Activated naive CD8-positive, alpha-beta T cell treated with anti-CD3 and anti-CD28 coated beads, Interleukin-2, amount 10 ng/mL, durations not matched to agents 7 days and 5 days (primary cell): ENCODE data around the gene KANK2. TPM values are rescaled to one million over a fixed set of nuclear protein-coding genes. Genes with fewer than 3 reads are reported as not detected.

Experiments used
- ATAC-seq: fragments of 150-1000 bp; cut with Tn5 transposase; one replicate; pipeline ENCODE4 v1.10.0; 2021; ENCODE audit warnings: low read depth, moderate library complexity
- POLR2A ChIA-PET: fragments of 350-600 bp; sonication (Branson Sonifier 250); formaldehyde crosslinking; loops from one replicate; lab custom pipeline; 2021; ENCODE audit warnings: antibody characterized with exemption; lab: Charles Lee
- DNase-seq: peaks from one replicate; pipeline ENCODE4 v3.0.0; 2021
- H3K27ac Mint-ChIP-seq: one replicate; pipeline ENCODE4 v1.8.0; 2022; ENCODE audit warnings: mild to moderate bottlenecking, mixed read lengths
- H3K27me3 Mint-ChIP-seq: one replicate; pipeline ENCODE4 v1.8.0; 2022; ENCODE audit warnings: mild to moderate bottlenecking, moderate library complexity, mixed read lengths
- H3K36me3 Mint-ChIP-seq: one replicate; pipeline ENCODE4 v1.8.0; 2021; ENCODE audit warnings: mild to moderate bottlenecking, mixed read lengths
- H3K4me1 Mint-ChIP-seq: one replicate; pipeline ENCODE4 v1.8.0; 2021; ENCODE audit warnings: mixed read lengths
- H3K4me3 Mint-ChIP-seq: one replicate; pipeline ENCODE4 v1.8.0; 2022; ENCODE audit warnings: mild to moderate bottlenecking, moderate library complexity, mixed read lengths
- H3K9me3 Mint-ChIP-seq: one replicate; pipeline ENCODE4 v1.8.0; 2021; ENCODE audit warnings: mixed read lengths
- total RNA-seq, 2 experiments: library from RNA; stranded (reverse); gene quantifications; one replicate each; pipeline ENCODE4 v1.2.3, GENCODE V29; 2021

KANK2 gene
- total RNA-seq, 2 experiments from 2014 or later: 5.3 to 7.9 TPM

DNA sequence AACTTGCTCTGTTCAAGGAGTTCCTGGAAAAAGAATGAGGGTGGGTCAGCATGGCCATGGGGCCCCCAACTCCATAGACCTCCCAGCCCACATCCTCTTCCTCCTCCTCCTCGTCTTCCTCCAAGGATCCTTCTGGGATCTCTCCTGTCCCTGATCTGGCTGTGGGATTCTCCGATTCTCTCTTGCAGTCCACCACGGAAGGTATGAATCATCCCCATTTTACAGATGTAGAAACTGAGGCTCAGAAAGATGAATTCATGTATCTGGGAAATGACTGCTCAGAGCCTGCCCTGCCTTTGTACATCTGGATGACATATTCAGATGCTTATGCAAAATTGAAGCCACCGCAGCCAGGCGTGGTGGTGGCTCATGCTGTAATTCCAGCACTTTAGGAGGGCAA lies 2.2 kb upstream of the KANK2 start:
- DNase-seq (no peak), ATAC-seq (no peak)
- Mint-ChIP-seq H3K27ac (no peak overlapping the region), H3K4me1 (peaks cover 5% of the 10 kb centered on the region), H3K9me3 (no peaks in the 10 kb centered on the region), H3K4me3 (no peak overlapping the region), H3K27me3 (peaks cover 18% of the 10 kb centered on the region), H3K36me3 (no peaks in the 10 kb centered on the region)
- POLR2A ChIA-PET: no interaction called here

DNA sequence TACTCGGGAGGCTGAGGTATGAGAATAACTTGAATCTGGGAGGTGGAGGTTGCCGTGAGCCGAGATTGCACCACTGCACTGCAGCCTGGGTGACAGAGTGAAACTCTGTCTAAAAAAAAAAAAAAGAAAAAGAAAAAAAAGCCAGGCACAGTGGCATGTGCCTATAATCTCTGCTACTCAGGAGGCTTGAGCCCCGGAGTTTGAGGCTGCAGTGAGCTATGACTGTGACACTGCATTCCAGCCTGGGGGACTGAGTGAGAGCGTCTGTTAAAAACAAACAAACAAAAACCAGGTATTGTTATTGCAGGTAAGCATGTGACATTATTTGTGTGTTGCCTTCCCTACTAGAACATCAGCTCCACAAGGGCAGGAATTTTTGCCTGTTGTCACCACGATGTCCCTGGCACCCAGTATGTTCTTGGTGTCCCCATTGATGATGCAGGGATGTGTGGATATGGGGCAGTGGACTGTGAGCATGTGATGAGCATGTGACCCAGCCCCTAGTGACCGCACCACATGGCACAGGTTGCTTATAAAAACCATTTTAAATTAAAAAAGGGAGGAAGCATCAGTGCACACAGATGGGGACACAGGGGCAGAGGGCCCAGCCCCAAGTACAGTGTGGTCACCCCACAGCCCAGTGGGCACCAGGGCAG lies 1.6 kb upstream of the KANK2 start:
- no peaks in the 10 kb centered on the region for H3K36me3 Mint-ChIP-seq
- DNase-seq: no peak
- H3K4me3 Mint-ChIP-seq: peak overlapping the region; percentile 39
- peaks cover 5% of the 10 kb centered on the region for H3K4me1 Mint-ChIP-seq
- no peak for ATAC-seq
- no peak overlapping the region for H3K27ac Mint-ChIP-seq
- H3K9me3 Mint-ChIP-seq: no peaks in the 10 kb centered on the region
- H3K27me3 Mint-ChIP-seq: peaks cover 15% of the 10 kb centered on the region
- POLR2A ChIA-PET: interaction anchor here (0.7 kb wide), 1 partner anchor 84 kb away, joined by 5 read pairs; no protein-coding TSS in a partner anchor

- Mint-ChIP-seq H3K36me3 (no peaks in the 10 kb centered on the region), H3K9me3 (no peaks in the 10 kb centered on the region), H3K4me3 (peak overlapping the region; percentile 72), H3K27ac (no peak overlapping the region), H3K4me1 (peaks cover 5% of the 10 kb centered on the region), H3K27me3 (peaks cover 15% of the 10 kb centered on the region)
- POLR2A ChIA-PET: interaction anchor here (0.7 to 1.0 kb wide), 2 partner anchors 81 to 85 kb away, joined by 3 to 5 read pairs; no protein-coding TSS in a partner anchor
- ATAC-seq (no peak), DNase-seq (no peak)
Observed at GRCh38 chr19:11198175-11198534, 810 bp upstream of the KANK2 start.

DNA sequence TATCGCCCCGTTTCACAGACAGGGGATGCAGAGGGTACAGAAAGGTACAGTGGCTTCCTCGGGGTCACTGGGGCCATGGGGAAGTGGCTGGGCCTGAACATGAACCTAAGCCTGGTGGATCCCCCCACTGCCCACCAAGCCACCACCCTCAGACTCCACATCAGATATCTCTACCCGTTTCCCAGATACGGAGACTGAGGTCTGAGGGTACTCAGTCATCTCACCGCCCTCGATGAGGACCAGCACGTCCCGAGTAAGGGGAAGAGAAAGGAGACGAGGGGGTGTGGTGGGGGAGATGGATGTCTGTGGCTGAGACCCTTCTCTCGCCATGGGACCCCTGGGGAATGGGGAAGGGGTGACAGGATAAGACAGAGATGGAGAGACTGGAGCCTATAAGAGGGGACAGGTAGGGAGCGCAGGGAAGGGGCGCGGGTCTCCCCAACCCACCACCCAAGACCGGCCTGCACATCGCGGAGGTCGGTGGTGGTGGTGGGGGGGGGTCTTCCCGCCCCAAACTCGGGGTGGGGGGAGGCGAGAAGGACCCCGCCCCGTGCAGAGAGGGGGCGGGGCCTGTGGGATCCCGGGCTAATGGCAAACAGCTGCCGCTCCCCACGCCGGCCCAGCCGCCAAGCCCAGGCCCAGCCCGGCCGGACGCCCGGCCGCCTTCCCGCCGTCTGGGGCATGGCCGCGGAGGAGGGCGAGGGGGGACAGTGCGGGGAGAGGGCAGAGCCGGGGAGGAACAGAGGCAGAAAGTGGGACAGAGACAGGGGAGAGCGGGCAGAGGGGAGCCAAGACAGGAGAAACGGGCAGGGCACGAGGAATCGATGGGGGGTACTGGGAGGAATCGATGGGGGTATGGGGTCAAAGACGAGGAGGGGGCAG lies 698 bp downstream of the KANK2 start:
- ATAC-seq (no peak), DNase-seq (peak; percentile 53)
- POLR2A ChIA-PET: interaction anchor here (0.6 to 1.0 kb wide), 2 partner anchors 53 to 255 kb away, joined by 3 to 4 read pairs; no protein-coding TSS in a partner anchor
- Mint-ChIP-seq H3K9me3 (no peaks in the 10 kb centered on the region), H3K36me3 (no peaks in the 10 kb centered on the region), H3K4me3 (peak overlapping the region; percentile 85), H3K27ac (peak overlapping the region; percentile 54), H3K27me3 (peaks cover 11% of the 10 kb centered on the region), H3K4me1 (peaks cover 5% of the 10 kb centered on the region)

DNA sequence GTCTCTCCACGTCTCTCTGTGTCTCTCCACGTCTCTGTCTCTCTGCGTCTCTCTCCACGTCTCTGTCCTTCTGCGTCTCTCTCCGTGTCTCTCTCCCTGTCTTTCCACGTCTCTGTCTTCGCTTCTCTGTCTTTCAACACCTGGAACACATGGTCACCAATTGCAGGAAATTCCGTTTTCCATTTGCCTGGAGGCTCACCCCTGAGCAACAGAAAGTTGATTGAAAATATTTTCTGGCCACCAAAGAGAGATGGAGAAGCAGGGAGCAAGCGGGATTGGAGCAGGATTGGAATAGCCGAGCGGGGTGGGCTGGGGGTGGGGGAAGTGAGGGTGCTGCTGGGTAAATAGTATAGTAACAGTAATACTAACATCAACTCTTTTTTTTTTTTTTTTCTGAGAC lies 1.7 kb downstream of the KANK2 start:
- Mint-ChIP-seq H3K27ac (no peak overlapping the region), H3K4me3 (peak overlapping the region; percentile 31), H3K4me1 (peaks cover 5% of the 10 kb centered on the region), H3K36me3 (no peaks in the 10 kb centered on the region), H3K27me3 (peaks cover 11% of the 10 kb centered on the region), H3K9me3 (no peaks in the 10 kb centered on the region)
- DNase-seq (no peak), ATAC-seq (no peak)
- POLR2A ChIA-PET: interaction anchor here (0.6 to 1.0 kb wide), 2 partner anchors 52 to 256 kb away, joined by 3 to 4 read pairs; no protein-coding TSS in a partner anchor

DNA sequence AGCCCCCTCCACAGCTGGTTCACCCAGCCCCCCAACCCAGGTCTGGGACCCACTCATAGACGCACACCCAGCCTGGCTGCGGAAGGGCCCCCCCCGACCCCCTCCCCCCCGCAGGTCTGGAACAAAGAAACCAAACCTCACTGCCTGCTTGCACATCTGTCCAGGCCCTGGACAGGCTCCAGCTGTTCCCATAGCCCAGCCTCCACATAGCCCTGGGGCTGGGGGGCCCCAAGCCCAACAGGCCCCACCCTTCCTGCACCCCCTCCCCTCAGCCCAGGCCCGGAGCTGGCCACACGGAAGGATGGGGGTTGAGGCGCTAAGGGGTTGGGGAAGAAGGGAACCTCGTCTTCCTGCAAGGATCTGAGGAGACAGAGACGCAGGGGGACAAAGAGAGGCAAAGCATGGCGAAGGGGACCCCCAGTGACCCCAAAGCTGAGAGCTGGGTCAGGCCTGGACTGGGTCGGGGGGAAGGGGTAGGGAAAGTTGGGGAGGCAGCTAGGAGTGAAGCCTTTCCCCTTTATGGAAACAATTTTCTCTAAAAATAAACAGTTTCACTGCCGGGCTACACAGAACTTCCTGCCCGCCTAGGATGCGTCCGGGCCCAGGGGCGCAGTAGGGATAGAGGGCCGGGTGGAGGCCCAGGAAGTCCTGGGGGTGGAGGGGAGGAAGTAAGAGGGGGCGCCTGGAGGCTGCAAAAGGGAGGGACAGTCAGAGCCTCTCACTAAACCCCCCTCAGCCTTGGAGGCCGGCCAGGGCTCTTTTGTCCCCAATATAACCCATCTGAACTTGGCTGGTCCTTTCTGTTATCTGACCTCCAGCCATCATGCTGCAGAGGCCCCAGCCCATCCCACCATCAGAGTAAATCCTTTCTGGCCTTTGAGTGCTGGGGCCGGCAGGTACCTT lies 2.4 kb downstream of the KANK2 start:
- Mint-ChIP-seq H3K4me1 (peaks cover 5% of the 10 kb centered on the region), H3K27me3 (peaks cover 11% of the 10 kb centered on the region), H3K27ac (no peak overlapping the region), H3K36me3 (no peaks in the 10 kb centered on the region), H3K9me3 (no peaks in the 10 kb centered on the region), H3K4me3 (peak overlapping the region; percentile 31)
- POLR2A ChIA-PET: interaction anchor here (1.0 kb wide), 1 partner anchor 40 kb away, joined by 3 read pairs; no protein-coding TSS in a partner anchor
- ATAC-seq (peak; percentile 22), DNase-seq (no peak)

- DNase-seq: no peak
- H3K9me3 Mint-ChIP-seq: no peaks in the 10 kb centered on the region
- POLR2A ChIA-PET: interaction anchor here (1.0 kb wide), 1 partner anchor 39 kb away, joined by 3 read pairs; no protein-coding TSS in a partner anchor
- H3K4me3 Mint-ChIP-seq: no peak overlapping the region
- H3K27me3 Mint-ChIP-seq: peaks cover 8% of the 10 kb centered on the region
- peaks cover 5% of the 10 kb centered on the region for H3K4me1 Mint-ChIP-seq
- no peak overlapping the region for H3K27ac Mint-ChIP-seq
- no peaks in the 10 kb centered on the region for H3K36me3 Mint-ChIP-seq
- ATAC-seq: no peak
Observed at GRCh38 chr19:11194173-11194572, 3.2 kb downstream of the KANK2 start.

- H3K4me3 Mint-ChIP-seq: no peak overlapping the region
- no peaks in the 10 kb centered on the region for H3K9me3 Mint-ChIP-seq
Observed at GRCh38 chr19:11192957-11193939, 4.1 kb downstream of the KANK2 start.

DNA sequence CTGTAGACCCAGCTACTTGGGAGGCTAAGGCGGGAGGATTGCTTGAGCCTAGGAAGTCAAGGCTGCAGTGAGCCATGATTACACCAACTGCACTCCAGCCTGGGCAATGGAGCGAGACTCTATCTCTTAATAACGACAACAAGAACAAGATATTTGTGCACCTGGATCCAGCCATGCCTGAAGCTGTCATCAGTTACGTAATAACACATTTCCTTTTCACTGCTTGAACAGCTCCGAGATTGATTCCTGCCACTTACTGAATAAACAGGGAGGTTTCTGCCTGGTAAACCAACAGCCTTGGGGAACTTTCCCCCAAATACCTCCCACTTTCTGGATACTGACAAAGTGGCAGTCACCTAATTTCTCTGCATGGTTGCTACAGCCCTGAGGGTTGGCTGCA lies 5.4 kb downstream of the KANK2 start:
- Mint-ChIP-seq H3K27me3 (peaks cover 4% of the 10 kb centered on the region), H3K4me1 (peaks cover 5% of the 10 kb centered on the region), H3K36me3 (no peaks in the 10 kb centered on the region), H3K9me3 (no peaks in the 10 kb centered on the region), H3K4me3 (no peak overlapping the region), H3K27ac (no peak overlapping the region)
- POLR2A ChIA-PET: interaction anchor here (0.6 kb wide), 1 partner anchor 26 kb away, joined by 3 read pairs; no protein-coding TSS in a partner anchor
- ATAC-seq (no peak), DNase-seq (no peak)

More at GRCh38 chr19:11192957-11193939, 4.1 kb downstream of the KANK2 start:
- no peaks in the 10 kb centered on the region for H3K36me3 Mint-ChIP-seq
- no peak overlapping the region for H3K27ac Mint-ChIP-seq
- POLR2A ChIA-PET: no interaction called here
- peaks cover 5% of the 10 kb centered on the region for H3K4me1 Mint-ChIP-seq
- ATAC-seq (no peak), DNase-seq (no peak)
- peaks cover 4% of the 10 kb centered on the region for H3K27me3 Mint-ChIP-seq

DNA sequence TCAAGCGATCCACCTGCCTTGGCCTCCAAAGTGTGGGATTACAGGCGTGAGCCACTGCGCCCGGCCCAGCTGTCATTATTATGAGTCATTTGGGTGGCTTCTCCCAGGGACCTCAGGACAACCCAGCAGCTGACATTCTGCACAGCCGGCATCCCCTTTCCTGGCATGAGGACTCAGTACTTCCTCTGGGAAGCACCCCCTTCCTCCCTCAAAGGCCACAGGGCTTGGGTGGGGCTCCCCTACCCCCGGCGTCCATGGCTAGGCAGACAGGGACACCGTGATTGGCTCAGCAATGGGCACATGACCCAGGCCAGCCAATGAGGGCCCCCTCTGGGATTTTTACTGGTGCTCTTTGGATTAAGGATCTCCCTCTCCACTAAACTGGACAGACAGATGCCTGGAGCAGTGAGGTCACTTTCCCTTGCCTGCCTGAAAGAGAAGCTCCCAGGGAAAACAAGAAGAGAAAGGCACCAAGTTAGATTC lies 6.0 kb downstream of the KANK2 start:
- peaks cover 1% of the 10 kb centered on the region for H3K27me3 Mint-ChIP-seq
- H3K27ac Mint-ChIP-seq: no peak overlapping the region
- H3K9me3 Mint-ChIP-seq: no peaks in the 10 kb centered on the region
- H3K4me1 Mint-ChIP-seq: peaks cover 4% of the 10 kb centered on the region
- POLR2A ChIA-PET: no interaction called here
- H3K4me3 Mint-ChIP-seq: no peak overlapping the region
- DNase-seq (no peak), ATAC-seq (no peak)
- no peaks in the 10 kb centered on the region for H3K36me3 Mint-ChIP-seq

- H3K9me3 Mint-ChIP-seq: no peaks in the 10 kb centered on the region
- ATAC-seq (no peak), DNase-seq (no peak)
- H3K27me3 Mint-ChIP-seq: no peaks in the 10 kb centered on the region
- H3K36me3 Mint-ChIP-seq: no peaks in the 10 kb centered on the region
- no peak overlapping the region for H3K4me3 Mint-ChIP-seq
- POLR2A ChIA-PET: no interaction called here
- H3K27ac Mint-ChIP-seq: no peak overlapping the region
- peaks cover 2% of the 10 kb centered on the region for H3K4me1 Mint-ChIP-seq
Observed at GRCh38 chr19:11190501-11190900, 6.8 kb downstream of the KANK2 start.

- POLR2A ChIA-PET: no interaction called here
- Mint-ChIP-seq H3K4me1 (no peaks in the 10 kb centered on the region), H3K36me3 (no peaks in the 10 kb centered on the region), H3K27me3 (peaks cover 5% of the 10 kb centered on the region), H3K9me3 (no peaks in the 10 kb centered on the region), H3K27ac (no peak overlapping the region), H3K4me3 (no peak overlapping the region)
- DNase-seq: no peak
- no peak for ATAC-seq
Observed at GRCh38 chr19:11187441-11187840, 9.9 kb downstream of the KANK2 start.
